HepG2 (cell line): ENCODE results near the gene UQCRHL. TPM values are rescaled to one million over a fixed set of nuclear protein-coding genes. Genes with fewer than 3 reads are reported as not detected.

Experiments
- ATAC-seq: fragments of 200-7000 bp; cut with Tn5 transposase; 3 replicates; pipeline ENCODE4 v1.9.1; 2020; ENCODE audit warnings: mild to moderate bottlenecking, moderate library complexity
- BruUV-seq: library from RNA; stranded (reverse); fragments of 400-500 nt; replicated peaks from 2 replicates; lab custom pipeline; 2021; lab: Mats Ljungman, UMichigan
- CTCF ChIA-PET: fragments of 300-600 bp; formaldehyde crosslinking; extraction: SDS; loops from one replicate; lab custom pipeline; 2021; ENCODE audit warnings: low total read pairs, inconsistent platforms, low intra/inter-chr PET ratio; lab: Yijun Ruan, JAX
- POLR2A ChIA-PET: fragments of 350-600 bp; sonication (Branson Sonifier 250); formaldehyde crosslinking; loops from one replicate; lab custom pipeline; 2020; ENCODE audit warnings: antibody characterized with exemption, inconsistent platforms; lab: Yijun Ruan, JAX
- DNase-seq: peaks from one replicate; pipeline ENCODE4 v3.0.0-alpha.2; 2015; ENCODE audit warnings: low spot score
- FAIRE-seq: peaks from 3 replicates; lab custom pipeline; 2011; peaks lifted over from hg19 to GRCh38; lab: Jason Lieb, UNC
- H2AFZ ChIP-seq: one replicate; pipeline ENCODE4 v1.6.1; 2011; ENCODE audit warnings: low read length, inconsistent platforms
- H3K27ac ChIP-seq: fragments of 300-600 bp; 3 replicates; pipeline ENCODE4 v1.8.0; 2011; ENCODE audit warnings: mixed run types, mild to moderate bottlenecking, mixed read lengths, low read length, inconsistent platforms; ENCODE audit not compliant: insufficient read depth; ENCODE audit errors: extremely low read length
- H3K27me3 ChIP-seq, 2 experiments: fragments of 200-600 bp in 1 of 2; 2 replicates in 1 of 2; 3 replicates in 1 of 2; pipeline versions ENCODE4 v1.6.0 to v1.8.0; 2011; ENCODE audit warnings: low read length in 2 of 2, mild to moderate bottlenecking in 2 of 2, moderate library complexity in 2 of 2, inconsistent platforms in 1 of 2; ENCODE audit not compliant: insufficient read depth in 2 of 2, control insufficient read depth in 1 of 2
- H3K36me3 ChIP-seq, 2 experiments: fragments of 200-600 bp in 1 of 2; replicated peaks in 1 of 2; 2 replicates in 1 of 2; 3 replicates in 1 of 2; pipeline versions ENCODE4 v1.5.1 to v1.8.0; 2011; ENCODE audit warnings: low read length in 2 of 2, inconsistent platforms in 1 of 2; ENCODE audit not compliant: insufficient read depth in 2 of 2, control insufficient read depth in 1 of 2
- H3K4me1 ChIP-seq: 2 replicates; pipeline ENCODE4 v1.5.1; 2012; ENCODE audit warnings: low read length, inconsistent platforms; ENCODE audit not compliant: insufficient read depth
- H3K4me2 ChIP-seq: 2 replicates; pipeline ENCODE4 v1.6.0; 2011; ENCODE audit warnings: low read depth, low read length, inconsistent platforms
- H3K4me3 ChIP-seq, 3 experiments: fragments of 200-600 bp in 1 of 3; sonication (generic), shearing (Covaris generic) in 1 of 3; replicated peaks in 1 of 3; 2 replicates each; pipeline ENCODE4 v1.5.1; 2011 to 2016; ENCODE audit warnings: low read length in 3 of 3, inconsistent platforms in 2 of 3, low read depth in 2 of 3, mild to moderate bottlenecking in 2 of 3, control low read depth in 1 of 3, mixed read lengths in 1 of 3; ENCODE audit not compliant: insufficient read depth in 1 of 3
- H3K79me2 ChIP-seq: one replicate; pipeline ENCODE4 v1.6.1; 2011; ENCODE audit warnings: low read length, inconsistent platforms; ENCODE audit not compliant: insufficient read depth
- H3K9ac ChIP-seq: 2 replicates; pipeline ENCODE4 v1.6.0; 2011; ENCODE audit warnings: mild to moderate bottlenecking, low read depth, low read length, inconsistent platforms; ENCODE audit not compliant: insufficient read depth
- H3K9me3 ChIP-seq: 2 replicates; pipeline ENCODE4 v1.5.1; 2012; ENCODE audit warnings: mild to moderate bottlenecking, low read length
- H4K20me1 ChIP-seq: 2 replicates; pipeline ENCODE4 v1.6.0; 2011; ENCODE audit warnings: inconsistent platforms, mild to moderate bottlenecking, low read length, moderate library complexity; ENCODE audit not compliant: insufficient read depth
- EHMT2 ChIP-seq: fragments of 200-600 bp; sonication (generic); IDR thresholded peaks from 2 replicates; pipeline ENCODE4 v1.7.0; 2017; ENCODE audit warnings: antibody characterized with exemption, low read depth, low read length, borderline replicate concordance
- MED8 ChIP-seq: sonication (generic); formaldehyde crosslinking; IDR thresholded peaks from 2 replicates; pipeline ENCODE4 v1.8.1; 2023; ENCODE audit warnings: mild to moderate bottlenecking, missing genetic modification reagents; ENCODE audit not compliant: insufficient replicate concordance
- TCF12 ChIP-seq, 2 experiments: fragments of 450-650 bp in 1 of 2; sonication (generic) in 1 of 2; formaldehyde crosslinking in 1 of 2; IDR thresholded peaks; 2 replicates each; pipeline versions ENCODE4 v1.6.1 to v1.8.0; 2017 to 2022; ENCODE audit warnings: antibody characterized with exemption in 1 of 2, mild to moderate bottlenecking in 1 of 2, missing genetic modification reagents in 1 of 2, moderate library complexity in 1 of 2
- TSC22D2 ChIP-seq: sonication (generic); formaldehyde crosslinking; IDR thresholded peaks from 2 replicates; pipeline ENCODE4 v1.5.1; 2020; ENCODE audit warnings: missing genetic modification reagents, mild to moderate bottlenecking, borderline replicate concordance
- ZMYM2 ChIP-seq: sonication (generic); formaldehyde crosslinking; IDR thresholded peaks from 2 replicates; pipeline ENCODE4 v1.8.0; 2022; ENCODE audit warnings: mild to moderate bottlenecking, missing genetic modification reagents
- ZNF275 ChIP-seq: sonication (generic); formaldehyde crosslinking; IDR thresholded peaks from 2 replicates; pipeline ENCODE4 v1.8.0; 2022; ENCODE audit warnings: missing genetic modification reagents, mild to moderate bottlenecking, inconsistent platforms, borderline replicate concordance
- ZNF326 ChIP-seq: sonication (generic); formaldehyde crosslinking; IDR thresholded peaks from 2 replicates; pipeline ENCODE4 v1.4.0; 2020; ENCODE audit warnings: missing genetic modification reagents, borderline replicate concordance
- ZNF512 ChIP-seq: sonication (generic); formaldehyde crosslinking; IDR thresholded peaks from 2 replicates; pipeline ENCODE4 v1.4.0; 2020; ENCODE audit warnings: mild to moderate bottlenecking, missing genetic modification reagents
- ZNF660 ChIP-seq: sonication (generic); formaldehyde crosslinking; IDR thresholded peaks from 2 replicates; pipeline ENCODE4 v1.5.1; 2020; ENCODE audit warnings: mild to moderate bottlenecking, low read depth, missing genetic modification reagents, borderline replicate concordance
- WGBS: methylation state at CpG from one replicate; pipeline ENCODE4 v1.1.6; 2017; ENCODE audit warnings: low lambda C conversion rate; 5-methylcytosine and 5-hydroxymethylcytosine counted together
- in situ Hi-C: cut with HindIII; loops from 2 replicates; pipeline ENCODE4 v1.10.0; 2017; ENCODE audit warnings: low pct_unique_long_range_greater_than_20kb; ENCODE audit not compliant: extremely low pct_ligation_motif_present
- intact Hi-C: fragments of 100-400 bp; cut with micrococcal nuclease; formaldehyde crosslinking; loops from one replicate; pipeline ENCODE4 v1.10.0; 2022; ENCODE audit not compliant: unreplicated experiment
- polyA plus RNA-seq, 8 experiments: library from polyadenylated mRNA; depleted of rRNA in 3 of 8; stranded (reverse) in 7 of 8; unstranded in 1 of 8; fragments of >200 nt; fragmentation: Illumina TruSeq in 4 of 8; extraction: Trizol in 4 of 8; gene quantifications; 2 replicates each; pipeline versions ENCODE4 v1.2.1 to v1.2.3, GENCODE V29; 2011 to 2016; ENCODE audit warnings: low read depth in 4 of 8, missing spikeins in 1 of 8, mixed read lengths in 1 of 8; ENCODE audit not compliant: insufficient read depth in 1 of 8
- total RNA-seq, 5 experiments: library from RNA; depleted of rRNA; stranded (reverse); fragments of >200 nt; fragmentation: Illumina TruSeq; extraction: Trizol; gene quantifications; 2 replicates each; pipeline ENCODE4 v1.2.3, GENCODE V29; 2016; ENCODE audit warnings: low read depth in 1 of 5
- TF ChIP-seq, protein P1 (sequence below): sonication (generic); formaldehyde crosslinking; IDR thresholded peaks from 2 replicates; pipeline ENCODE4 v1.4.0; 2020; ENCODE audit warnings: missing genetic modification reagents
- TF ChIP-seq, protein P2 (sequence below): sonication (generic); formaldehyde crosslinking; IDR thresholded peaks from 2 replicates; pipeline ENCODE4 v1.5.0; 2020; ENCODE audit warnings: missing genetic modification reagents

The UQCRHL gene
- total and polyA plus RNA-seq, 2 of the 13 experiments (the other 11 are each of a cell fraction or from before 2014, with no cell fraction given), result 1.8 to 2.3 TPM

- Histone ChIP-seq H3K9me3 (no peaks in the 10 kb centered on the region), H2AFZ (no peak overlapping the region), H3K79me2 (peaks cover 2% of the 10 kb centered on the region), H3K4me3 (no peak overlapping the region), H3K27ac (no peak overlapping the region), H3K4me1 (peaks cover 31% of the 10 kb centered on the region), H3K9ac (no peak overlapping the region), H4K20me1 (no peaks in the 10 kb centered on the region), H3K4me2 (no peak overlapping the region), H3K27me3 (peaks cover 0 to 1% of the 10 kb centered on the region in 2 experiments; a peak in 1 of 5 replicates), H3K36me3 (peaks cover 0 to 3% of the 10 kb centered on the region in 2 experiments; a peak in 2 of 5 replicates)
- no peak for ATAC-seq
- WGBS, result 82% methylated on average over 6 of the region's 10 CpGs
- TF ChIP-seq TCF12 (IDR thresholded peaks at IDR 0.05) (no peak), TCF12 (CRISPR knock-in tag; IDR thresholded peaks at IDR 0.05) (no peak)
- TF ChIP-seq, protein P1, sequence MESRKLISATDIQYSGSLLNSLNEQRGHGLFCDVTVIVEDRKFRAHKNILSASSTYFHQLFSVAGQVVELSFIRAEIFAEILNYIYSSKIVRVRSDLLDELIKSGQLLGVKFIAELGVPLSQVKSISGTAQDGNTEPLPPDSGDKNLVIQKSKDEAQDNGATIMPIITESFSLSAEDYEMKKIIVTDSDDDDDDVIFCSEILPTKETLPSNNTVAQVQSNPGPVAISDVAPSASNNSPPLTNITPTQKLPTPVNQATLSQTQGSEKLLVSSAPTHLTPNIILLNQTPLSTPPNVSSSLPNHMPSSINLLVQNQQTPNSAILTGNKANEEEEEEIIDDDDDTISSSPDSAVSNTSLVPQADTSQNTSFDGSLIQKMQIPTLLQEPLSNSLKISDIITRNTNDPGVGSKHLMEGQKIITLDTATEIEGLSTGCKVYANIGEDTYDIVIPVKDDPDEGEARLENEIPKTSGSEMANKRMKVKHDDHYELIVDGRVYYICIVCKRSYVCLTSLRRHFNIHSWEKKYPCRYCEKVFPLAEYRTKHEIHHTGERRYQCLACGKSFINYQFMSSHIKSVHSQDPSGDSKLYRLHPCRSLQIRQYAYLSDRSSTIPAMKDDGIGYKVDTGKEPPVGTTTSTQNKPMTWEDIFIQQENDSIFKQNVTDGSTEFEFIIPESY (CRISPR knock-in tag), result peak; percentile 72
- CTCF ChIA-PET, result no interaction called here
- intact Hi-C loops, result no loop called here
- no peak for FAIRE-seq
- BruUV-seq, result no TSS peak
- no peak for DNase-seq
- in situ Hi-C loops, result no loop called here
- POLR2A ChIA-PET, result no interaction called here
These were observed 43.1 kb downstream of the UQCRHL start for GRCh38 chr1:15764269-15764764.

GRCh38 chr1:15762546-15762945 is 44.9 kb downstream of the UQCRHL start:
- peaks cover 0 to 9% of the 10 kb centered on the region in 2 experiments; a peak in 1 of 5 replicates for H3K27me3 ChIP-seq
- H3K4me3 ChIP-seq, result no peak overlapping the region
- peaks cover 2% of the 10 kb centered on the region for H3K79me2 ChIP-seq
- 84% methylated on average over 9 of the region's 10 CpGs for WGBS
- H3K36me3 ChIP-seq, result peaks cover 0 to under 1% of the 10 kb centered on the region in 2 experiments; a peak in 1 of 5 replicates
- BruUV-seq, result no TSS peak
- DNase-seq (no peak), ATAC-seq (no peak), FAIRE-seq (no peak)
- in situ Hi-C loops, result no loop called here
- intact Hi-C loops, result no loop called here
- H3K4me2 ChIP-seq, result no peak overlapping the region
- H2AFZ ChIP-seq, result no peak overlapping the region
- ChIA-PET CTCF (no interaction called here), POLR2A (no interaction called here)
- H3K4me1 ChIP-seq, result peaks cover 40% of the 10 kb centered on the region
- H4K20me1 ChIP-seq, result no peaks in the 10 kb centered on the region
- H3K27ac ChIP-seq, result no peak overlapping the region
- H3K9me3 ChIP-seq, result no peaks in the 10 kb centered on the region
- H3K9ac ChIP-seq, result no peak overlapping the region
- TF ChIP-seq ZNF326 (no peak), EHMT2 (no peak), MED8 (CRISPR knock-in tag) (no peak), TSC22D2 (CRISPR knock-in tag) (no peak), ZNF275 (no peak), ZNF512 (CRISPR knock-in tag) (no peak), ZMYM2 (CRISPR knock-in tag) (no peak), ZNF660 (CRISPR knock-in tag) (no peak)
- TF ChIP-seq, protein P2, sequence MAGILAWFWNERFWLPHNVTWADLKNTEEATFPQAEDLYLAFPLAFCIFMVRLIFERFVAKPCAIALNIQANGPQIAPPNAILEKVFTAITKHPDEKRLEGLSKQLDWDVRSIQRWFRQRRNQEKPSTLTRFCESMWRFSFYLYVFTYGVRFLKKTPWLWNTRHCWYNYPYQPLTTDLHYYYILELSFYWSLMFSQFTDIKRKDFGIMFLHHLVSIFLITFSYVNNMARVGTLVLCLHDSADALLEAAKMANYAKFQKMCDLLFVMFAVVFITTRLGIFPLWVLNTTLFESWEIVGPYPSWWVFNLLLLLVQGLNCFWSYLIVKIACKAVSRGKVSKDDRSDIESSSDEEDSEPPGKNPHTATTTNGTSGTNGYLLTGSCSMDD (CRISPR knock-in tag), result no peak
